Heart left ventricle (tissue), 16 donors: ENCODE measurements around the gene GNAT2. TPM values are rescaled to one million over a fixed set of nuclear protein-coding genes. Genes with fewer than 3 reads are reported as not detected.

Source experiments
- ATAC-seq, 4 donors: fragments of 200-7000 bp; cut with Tn5 transposase; one replicate each; pipeline ENCODE4 v1.9.1; 2020 to 2022; ENCODE audit warnings: moderate library complexity in 4 of 4, mild to moderate bottlenecking in 3 of 4, moderate number of reproducible peaks in 1 of 4
- DNase-seq, 5 donors: peaks; one replicate each; pipeline ENCODE4 v3.0.0-alpha.2; 2020
- H3K27ac ChIP-seq, 12 donors: fragments of 200-600 bp; sonication (generic) in 4 of 12; one replicate each; pipeline versions ENCODE4 v1.5.0 to v1.8.0; 2016 to 2022; ENCODE audit warnings: mild to moderate bottlenecking in 2 of 12
- H3K27me3 ChIP-seq, 9 donors: fragments of 200-600 bp; sonication (generic) in 2 of 9; one replicate each; pipeline versions ENCODE4 v1.5.1 to v1.8.0; 2016 to 2022; ENCODE audit warnings: mild to moderate bottlenecking in 3 of 9
- H3K36me3 ChIP-seq, 9 donors: fragments of 200-600 bp; sonication (generic) in 2 of 9; one replicate each; pipeline versions ENCODE4 v1.5.0 to v1.8.0; 2018 to 2022; ENCODE audit warnings: mild to moderate bottlenecking in 2 of 9
- H3K4me1 ChIP-seq, 12 donors: fragments of 200-600 bp; sonication (generic) in 4 of 12; one replicate each; pipeline versions ENCODE4 v1.5.0 to v1.8.0; 2016 to 2022; ENCODE audit warnings: mild to moderate bottlenecking in 3 of 12
- H3K4me3 ChIP-seq, 12 donors: fragments of 200-600 bp; sonication (generic) in 4 of 12; one replicate each; pipeline versions ENCODE4 v1.5.0 to v1.8.0; 2017 to 2022; ENCODE audit warnings: mild to moderate bottlenecking in 9 of 12, moderate library complexity in 4 of 12
- H3K9me3 ChIP-seq, 12 donors: fragments of 200-600 bp; sonication (generic) in 4 of 12; one replicate each; pipeline versions ENCODE4 v1.5.0 to v1.8.0; 2016 to 2022; ENCODE audit warnings: mild to moderate bottlenecking in 1 of 12
- CTCF ChIP-seq, 12 donors: fragments of 200-600 bp; sonication (generic) in 4 of 12; IDR thresholded peaks; one replicate each; pipeline versions ENCODE4 v1.5.0 to v1.8.0; 2018 to 2022; ENCODE audit warnings: antibody characterized with exemption in 12 of 12, mild to moderate bottlenecking in 5 of 12
- POLR2A ChIP-seq, 2 donors: fragments of 450-650 bp; IDR thresholded peaks; one replicate each; pipeline ENCODE4 v1.6.1; 2017; ENCODE audit warnings: antibody characterized with exemption in 2 of 2, mild to moderate bottlenecking in 2 of 2, moderate library complexity in 2 of 2
- WGBS, 4 donors: extraction: QIAGEN DNeasy Blood & Tissue Kit in 2 of 4; methylation state at CpG; one replicate each; pipeline versions ENCODE4 v1.1.5 to v1.1.7; 2013 to 2018; 5-methylcytosine and 5-hydroxymethylcytosine counted together
- intact Hi-C, 10 donors: fragments of 100-400 bp; cut with DNase I; formaldehyde crosslinking; loops; one replicate each; pipeline versions ENCODE4 v1.11.1 to v1.14.2; 2022
- polyA plus RNA-seq, 2 donors: library from polyadenylated mRNA; stranded (reverse); fragments of 200-250 nt; gene quantifications; one replicate each; pipeline ENCODE4 v1.2.3, GENCODE V29; 2013
- total RNA-seq, 9 donors: library from RNA; depleted of rRNA in 2 of 9; stranded (reverse); fragments of >200 nt in 2 of 9; fragmentation: NEBNext Ultra II Directional in 3 of 9; extraction: Animal tissue kit (Norgen Biotek cat#: 25700) in 3 of 9; gene quantifications; one replicate each; pipeline versions ENCODE4 v1.1.0 to v1.2.4, GENCODE V29; 2016 to 2023
- donor health status: ischemic (EF 13 %, LVEDD 7.1; RV severe dilation, severe dysfunction).
- donor health status: healthy with polysubstance abuse.
- donor health status: DM: no; HTN: yes; CAD: no.
- donor health status: DM: no; HTN: no; CAD: no.
- donor health status: ischemic (EF 25% LVEDD 6.9; RV normal size, moderate dysfunction).
- donor health status: ischemic (EF 25% LVEDD 5.7; RV mildly dilated, moderate dysfunction).
- donor health status: healthy.
- donor health status: DM: yes; HTN: yes; CAD: no.
- donor health status: ischemic (EF 35%, LVEDD 5.7; RV mildly dilated, moderate dysfunction).
- donor health status: nonischemic (EF 11% LVEDD 7.7; RV severe dilation, severe dysfunction).
- donor health status: DM: yes; HTN: yes; CAD: no.
- donor health status: PGD.
- donor health status: ischemic (EF 29% LVEDD 5.4; RV normal size, mild dysfunction).
- donor health status: nonischemic (EF 23%, LVEDD 6.1; RV moderate dilation, normal function).

Gene GNAT2
- total and polyA plus RNA-seq, 11 donors = not detected

GRCh38 chr1:109582021-109582420 lies 37.4 kb downstream of the GNAT2 start:
- intact Hi-C loops = no loop called here
- Histone ChIP-seq H3K9me3 (no peaks in the 10 kb centered on the region), H3K36me3 (peaks cover 0 to 98% (median 78%) of the 10 kb centered on the region in 9 donors), H3K4me1 (peaks cover 0 to 19% (median 10%) of the 10 kb centered on the region in 12 donors), H3K27ac (no peak overlapping the region), H3K27me3 (no peaks in the 10 kb centered on the region), H3K4me3 (no peak overlapping the region)
- DNase-seq (no peak), ATAC-seq (no peak)
- WGBS, 4 donors = 91 to 96% (median 94%) methylated on average over 2 of the region's 2 CpGs
- no peak for TF ChIP-seq CTCF (IDR thresholded peaks at IDR 0.05)
- TF ChIP-seq POLR2A (IDR thresholded peaks at IDR 0.05) = no peak

- intact Hi-C loops = no loop called here
- 40 to 66% (median 49%) methylated on average over 1 of the region's 1 CpG for WGBS, 4 donors
- Histone ChIP-seq H3K36me3 (peaks cover 0 to 94% (median 73%) of the 10 kb centered on the region in 9 donors), H3K27ac (no peak overlapping the region), H3K9me3 (no peaks in the 10 kb centered on the region), H3K4me3 (no peak overlapping the region), H3K4me1 (peaks cover 0 to 22% (median 10%) of the 10 kb centered on the region in 12 donors), H3K27me3 (no peaks in the 10 kb centered on the region)
- TF ChIP-seq POLR2A (IDR thresholded peaks at IDR 0.05) = no peak
- TF ChIP-seq CTCF (IDR thresholded peaks at IDR 0.05) = no peak
- ATAC-seq (peak; percentile 37 to 84 (median 78)), DNase-seq (peak in 1 of 5 donors; percentile 14)
These were observed 39.9 kb downstream of the GNAT2 start for GRCh38 chr1:109579491-109579890.

GRCh38 chr1:109578947-109579443 lies 40.4 kb downstream of the GNAT2 start:
- Histone ChIP-seq H3K36me3 (peaks cover 0 to 94% (median 68%) of the 10 kb centered on the region in 9 donors), H3K27me3 (no peaks in the 10 kb centered on the region), H3K4me3 (no peak overlapping the region), H3K4me1 (peaks cover 0 to 27% (median 15%) of the 10 kb centered on the region in 12 donors), H3K27ac (peak overlapping the region in 1 of 12 donors; percentile 3), H3K9me3 (no peaks in the 10 kb centered on the region)
- WGBS, 4 donors = 70 to 86% (median 79%) methylated on average over 3 of the region's 3 CpGs
- intact Hi-C loops = no loop called here
- ATAC-seq (no peak), DNase-seq (no peak)
- TF ChIP-seq CTCF (IDR thresholded peaks at IDR 0.05) = no peak
- TF ChIP-seq POLR2A (IDR thresholded peaks at IDR 0.05) = no peak

- DNase-seq (no peak), ATAC-seq (peak in 3 of 4 donors; percentile 37 to 62 (median 47))
- H3K27me3 ChIP-seq = no peaks in the 10 kb centered on the region
- WGBS, 4 donors = 56 to 64% (median 58%) methylated on average over 2 of the region's 2 CpGs
- no peaks in the 10 kb centered on the region for H3K9me3 ChIP-seq
- peaks cover 0 to 45% (median 20%) of the 10 kb centered on the region in 9 donors for H3K36me3 ChIP-seq
- no peak overlapping the region for H3K4me3 ChIP-seq
- peaks cover 0 to 73% (median 40%) of the 10 kb centered on the region in 12 donors for H3K4me1 ChIP-seq
- intact Hi-C loops = no loop called here
- H3K27ac ChIP-seq = peak overlapping the region in 1 of 12 donors; percentile 77
- TF ChIP-seq CTCF (IDR thresholded peaks at IDR 0.05) = no peak
- no peak for TF ChIP-seq POLR2A (IDR thresholded peaks at IDR 0.05)
These were observed 45.6 kb downstream of the GNAT2 start for GRCh38 chr1:109573785-109574184.
